MM.1S (cell line): Measurements from ENCODE around the gene ATP8B1.

Experiments
- DNase-seq: peaks from one replicate; pipeline ENCODE4 v3.0.0-alpha.2; 2015
- H2AFZ ChIP-seq: fragments of 300-600 bp; sonication (generic); 2 replicates; pipeline ENCODE4 v1.6.0; 2016; ENCODE audit warnings: antibody characterized with exemption, low read length
- H3F3A ChIP-seq: fragments of 300-600 bp; sonication (generic); 2 replicates; pipeline ENCODE4 v1.6.1; 2016; ENCODE audit warnings: mild to moderate bottlenecking, antibody characterized with exemption, low read length, moderate library complexity, mixed read lengths; ENCODE audit not compliant: insufficient read depth
- H3K27ac ChIP-seq: fragments of 300-600 bp; sonication (generic); 2 replicates; pipeline ENCODE4 v1.5.1; 2016; ENCODE audit warnings: mild to moderate bottlenecking, low read length
- H3K27me3 ChIP-seq: fragments of 300-600 bp; sonication (generic); replicated peaks from 2 replicates; pipeline ENCODE4 v1.6.0; 2016; ENCODE audit warnings: low read length; ENCODE audit not compliant: insufficient read depth
- H3K36me3 ChIP-seq: fragments of 300-600 bp; sonication (generic); replicated peaks from 2 replicates; pipeline ENCODE4 v1.6.1; 2016; ENCODE audit warnings: mild to moderate bottlenecking, low read length, mixed read lengths; ENCODE audit not compliant: insufficient read depth
- H3K4me1 ChIP-seq: fragments of 300-600 bp; sonication (generic); 2 replicates; pipeline ENCODE4 v1.6.1; 2016; ENCODE audit warnings: low read length, mixed read lengths
- H3K4me2 ChIP-seq: fragments of 300-600 bp; sonication (generic); 2 replicates; pipeline ENCODE4 v1.6.0; 2016; ENCODE audit warnings: low read depth, low read length
- H3K4me3 ChIP-seq: fragments of 300-600 bp; sonication (generic); 2 replicates; pipeline ENCODE4 v1.5.1; 2016; ENCODE audit warnings: low read length, mixed read lengths
- H3K79me2 ChIP-seq: fragments of 300-600 bp; sonication (generic); 2 replicates; pipeline ENCODE4 v1.6.1; 2016; ENCODE audit warnings: mixed run types, low read length, mixed read lengths
- H3K9ac ChIP-seq: fragments of 300-600 bp; sonication (generic); 2 replicates; pipeline ENCODE4 v1.6.1; 2016; ENCODE audit warnings: low read length, mixed read lengths
- H3K9me2 ChIP-seq: fragments of 300-600 bp; sonication (generic); replicated peaks from 2 replicates; pipeline ENCODE4 v1.6.1; 2016; ENCODE audit warnings: mild to moderate bottlenecking, low read length, mixed read lengths; ENCODE audit not compliant: insufficient read depth
- H3K9me3 ChIP-seq: fragments of 300-600 bp; sonication (generic); replicated peaks from 2 replicates; pipeline ENCODE4 v1.6.1; 2016; ENCODE audit warnings: mild to moderate bottlenecking, low read length, mixed read lengths; ENCODE audit not compliant: insufficient read depth
- H4K20me1 ChIP-seq: fragments of 300-600 bp; sonication (generic); 2 replicates; pipeline ENCODE4 v1.6.1; 2016; ENCODE audit warnings: mild to moderate bottlenecking, low read length, moderate library complexity, mixed read lengths; ENCODE audit not compliant: insufficient read depth
- CTCF ChIP-seq: fragments of 300-600 bp; sonication (generic); IDR thresholded peaks from 2 replicates; pipeline ENCODE4 v1.5.1; 2016; ENCODE audit warnings: antibody characterized with exemption, low read length, mixed read lengths
- EZH2 ChIP-seq: fragments of 300-600 bp; sonication (generic); optimal IDR thresholded peaks from 2 replicates; pipeline ENCODE3; 2017; ENCODE audit warnings: low read depth, mild to moderate bottlenecking, antibody characterized with exemption, low read length, mixed read lengths
- EZH2phosphoT487 ChIP-seq: fragments of 300-600 bp; sonication (generic); IDR thresholded peaks from 2 replicates; pipeline ENCODE4 v1.6.1; 2018; ENCODE audit warnings: antibody characterized with exemption, low read length

The ATP8B1 gene

GRCh38 chr18:57833441-57834101 lies 30.5 kb upstream of the ATP8B1 start:
- no peak for TF ChIP-seq CTCF
- TF ChIP-seq EZH2phosphoT487 = no peak
- TF ChIP-seq EZH2 = no peak
- Histone ChIP-seq H3K36me3 (no peaks in the 10 kb centered on the region), H3K79me2 (no peaks in the 10 kb centered on the region), H3K4me3 (peak overlapping the region; percentile 74), H3K9me3 (no peaks in the 10 kb centered on the region), H3K27me3 (no peaks in the 10 kb centered on the region), H4K20me1 (no peaks in the 10 kb centered on the region), H3F3A (peaks cover 18% of the 10 kb centered on the region), H3K27ac (peak overlapping the region; percentile 97), H3K4me2 (peak overlapping the region; percentile 98), H3K9me2 (no peaks in the 10 kb centered on the region), H3K4me1 (peaks cover 7% of the 10 kb centered on the region), H3K9ac (peak overlapping the region; percentile 82), H2AFZ (peak overlapping the region; percentile 97)
- peak; percentile 86 for DNase-seq

GRCh38 chr18:57832730-57833129 lies 29.6 kb upstream of the ATP8B1 start:
- H3K4me1 ChIP-seq = peaks cover 7% of the 10 kb centered on the region
- H3K27ac ChIP-seq = peak overlapping the region; percentile 97; the same call in 1 of the 2 replicates
- no peak for DNase-seq

GRCh38 chr18:57831597-57832377 lies 28.7 kb upstream of the ATP8B1 start:
- TF ChIP-seq EZH2phosphoT487 = no peak
- no peak for TF ChIP-seq CTCF
- no peak for TF ChIP-seq EZH2
- no peak for DNase-seq
- no peaks in the 10 kb centered on the region for H3K9me3 ChIP-seq
- peaks cover 16% of the 10 kb centered on the region for H3F3A ChIP-seq
- no peak overlapping the region for H3K4me3 ChIP-seq
- H3K27ac ChIP-seq = no peak overlapping the region
- no peaks in the 10 kb centered on the region for H3K27me3 ChIP-seq
- no peaks in the 10 kb centered on the region for H4K20me1 ChIP-seq
- no peak overlapping the region for H3K9ac ChIP-seq
- peaks cover 7% of the 10 kb centered on the region for H3K4me1 ChIP-seq
- no peaks in the 10 kb centered on the region for H3K79me2 ChIP-seq
- H3K4me2 ChIP-seq = no peak overlapping the region
- no peak overlapping the region for H2AFZ ChIP-seq
- no peaks in the 10 kb centered on the region for H3K9me2 ChIP-seq
- H3K36me3 ChIP-seq = no peaks in the 10 kb centered on the region

More at GRCh38 chr18:57832730-57833129, 29.6 kb upstream of the ATP8B1 start:
- Histone ChIP-seq H4K20me1 (no peaks in the 10 kb centered on the region), H3K27me3 (no peaks in the 10 kb centered on the region), H3K9me2 (no peaks in the 10 kb centered on the region), H3K9ac (no peak overlapping the region), H3K4me2 (peak overlapping the region; percentile 98), H3K4me3 (peak overlapping the region; percentile 74), H3K36me3 (no peaks in the 10 kb centered on the region), H2AFZ (peak overlapping the region; percentile 97), H3K9me3 (no peaks in the 10 kb centered on the region), H3K79me2 (no peaks in the 10 kb centered on the region), H3F3A (peaks cover 16% of the 10 kb centered on the region)
- TF ChIP-seq EZH2 (no peak), CTCF (no peak), EZH2phosphoT487 (no peak)
